Measurements from ENCODE around the gene PPM1N. TPM values are rescaled to one million over a fixed set of nuclear protein-coding genes. Genes with fewer than 3 reads are reported as not detected.

The PPM1N gene
- total RNA-seq, 2 donors from 2014 or later: 3.2 to 3.5 TPM

DNA sequence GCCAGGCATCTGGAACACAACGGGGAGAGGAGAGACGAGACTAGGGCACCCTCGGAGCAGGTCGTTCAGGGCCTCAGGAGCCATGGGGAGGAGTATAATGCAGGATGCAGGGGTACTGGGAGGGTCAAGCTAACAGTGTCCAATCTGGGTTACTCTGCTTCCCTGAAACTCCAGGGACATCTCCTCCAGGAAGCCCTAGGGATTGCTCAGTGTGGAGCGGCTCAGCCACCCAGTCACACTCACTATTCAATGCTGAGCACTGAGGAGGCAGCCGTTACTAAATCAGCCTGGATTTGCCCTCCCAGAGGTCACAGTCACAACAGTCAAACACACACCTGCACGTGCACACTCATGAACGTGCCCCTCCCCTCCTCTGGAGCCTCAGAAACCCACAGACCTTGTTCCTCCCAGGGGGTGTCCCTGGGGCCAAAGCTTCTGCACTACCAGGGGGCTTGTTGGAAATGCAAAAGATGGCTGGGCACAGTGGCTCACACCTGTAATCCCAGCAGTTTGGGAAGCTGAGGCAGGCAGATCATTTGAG, 37.4 kb upstream of the PPM1N start:
- no peak overlapping the region for H3K27ac ChIP-seq (ENCODE audit: low read depth, low read length)
- no peak overlapping the region for H3K9ac ChIP-seq (ENCODE audit: extremely low read depth, low read length, poor library complexity, severe bottlenecking)
- WGBS, 2 experiments (ENCODE audit: insufficient coverage in 1 of 2, insufficient read length in 1 of 2): 61 to 78% methylated on average over 8 of the region's 8 CpGs
- peak; percentile 45 for DNase-seq
- Mint-ChIP-seq H3K27me3 (ENCODE audit: insufficient read depth) (peaks cover 2% of the 10 kb centered on the region), H3K27ac (no peak overlapping the region), H3K4me3 (no peak overlapping the region), H3K9me3 (no peaks in the 10 kb centered on the region), H3K36me3 (ENCODE audit: low read depth) (no peaks in the 10 kb centered on the region), H3K4me1 (peaks cover 4% of the 10 kb centered on the region)
- H3K4me3 ChIP-seq (ENCODE audit: low read length): no peak overlapping the region
- no peaks in the 10 kb centered on the region for H3K27me3 ChIP-seq (ENCODE audit: control insufficient read depth, insufficient read depth, low read length, poor library complexity, severe bottlenecking)
- H3K36me3 ChIP-seq (ENCODE audit: control insufficient read depth, insufficient read depth, low read length): no peaks in the 10 kb centered on the region
- H3K4me1 ChIP-seq (ENCODE audit: control insufficient read depth, insufficient read depth, low read length): peaks cover 4% of the 10 kb centered on the region
- H3K9me3 ChIP-seq (ENCODE audit: control insufficient read depth, low read length): no peaks in the 10 kb centered on the region
- TF ChIP-seq, protein P1, sequence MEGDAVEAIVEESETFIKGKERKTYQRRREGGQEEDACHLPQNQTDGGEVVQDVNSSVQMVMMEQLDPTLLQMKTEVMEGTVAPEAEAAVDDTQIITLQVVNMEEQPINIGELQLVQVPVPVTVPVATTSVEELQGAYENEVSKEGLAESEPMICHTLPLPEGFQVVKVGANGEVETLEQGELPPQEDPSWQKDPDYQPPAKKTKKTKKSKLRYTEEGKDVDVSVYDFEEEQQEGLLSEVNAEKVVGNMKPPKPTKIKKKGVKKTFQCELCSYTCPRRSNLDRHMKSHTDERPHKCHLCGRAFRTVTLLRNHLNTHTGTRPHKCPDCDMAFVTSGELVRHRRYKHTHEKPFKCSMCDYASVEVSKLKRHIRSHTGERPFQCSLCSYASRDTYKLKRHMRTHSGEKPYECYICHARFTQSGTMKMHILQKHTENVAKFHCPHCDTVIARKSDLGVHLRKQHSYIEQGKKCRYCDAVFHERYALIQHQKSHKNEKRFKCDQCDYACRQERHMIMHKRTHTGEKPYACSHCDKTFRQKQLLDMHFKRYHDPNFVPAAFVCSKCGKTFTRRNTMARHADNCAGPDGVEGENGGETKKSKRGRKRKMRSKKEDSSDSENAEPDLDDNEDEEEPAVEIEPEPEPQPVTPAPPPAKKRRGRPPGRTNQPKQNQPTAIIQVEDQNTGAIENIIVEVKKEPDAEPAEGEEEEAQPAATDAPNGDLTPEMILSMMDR (conservative IDR thresholded peaks at IDR 0.05): no peak

DNA sequence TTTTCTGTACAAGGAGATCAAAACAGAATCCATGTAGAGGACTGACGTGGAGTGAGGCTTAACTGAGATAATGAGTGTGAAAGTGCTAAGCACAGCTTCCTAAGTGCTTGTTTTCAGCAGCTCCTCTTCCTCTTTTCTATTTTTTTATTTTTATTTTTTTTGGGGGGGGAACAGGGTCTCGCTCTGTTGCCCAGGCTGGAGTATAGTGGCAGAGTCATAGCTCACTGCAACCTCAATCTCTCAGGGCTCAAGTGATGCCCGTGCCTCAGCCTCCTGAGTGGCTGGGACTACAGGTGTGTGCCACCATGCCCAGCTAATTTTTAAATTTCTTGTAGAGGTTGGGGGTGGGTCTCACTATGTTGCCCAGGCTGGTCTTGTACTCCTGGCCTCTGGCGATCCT, 36.1 kb upstream of the PPM1N start:
- Mint-ChIP-seq H3K9me3 (no peaks in the 10 kb centered on the region), H3K4me3 (no peak overlapping the region), H3K27ac (no peak overlapping the region), H3K27me3 (ENCODE audit: insufficient read depth) (peaks cover 2% of the 10 kb centered on the region), H3K36me3 (ENCODE audit: low read depth) (no peaks in the 10 kb centered on the region), H3K4me1 (no peaks in the 10 kb centered on the region)
- no peaks in the 10 kb centered on the region for H3K4me1 ChIP-seq (ENCODE audit: control insufficient read depth, insufficient read depth, low read length)
- no peaks in the 10 kb centered on the region for H3K9me3 ChIP-seq (ENCODE audit: control insufficient read depth, low read length)
- no peak for DNase-seq
- no peaks in the 10 kb centered on the region for H3K27me3 ChIP-seq (ENCODE audit: control insufficient read depth, insufficient read depth, low read length, poor library complexity, severe bottlenecking)
- H3K4me3 ChIP-seq (ENCODE audit: low read length): no peak overlapping the region
- 94 to 100% methylated on average over 2 to 4 of the region's 4 CpGs for WGBS, 2 experiments (ENCODE audit: insufficient coverage in 1 of 2, insufficient read length in 1 of 2)
- H3K36me3 ChIP-seq (ENCODE audit: control insufficient read depth, insufficient read depth, low read length): no peaks in the 10 kb centered on the region
- H3K27ac ChIP-seq (ENCODE audit: low read depth, low read length): no peak overlapping the region
- TF ChIP-seq, protein P1 (conservative IDR thresholded peaks at IDR 0.05): no peak
- H3K9ac ChIP-seq (ENCODE audit: extremely low read depth, low read length, poor library complexity, severe bottlenecking): no peak overlapping the region

DNA sequence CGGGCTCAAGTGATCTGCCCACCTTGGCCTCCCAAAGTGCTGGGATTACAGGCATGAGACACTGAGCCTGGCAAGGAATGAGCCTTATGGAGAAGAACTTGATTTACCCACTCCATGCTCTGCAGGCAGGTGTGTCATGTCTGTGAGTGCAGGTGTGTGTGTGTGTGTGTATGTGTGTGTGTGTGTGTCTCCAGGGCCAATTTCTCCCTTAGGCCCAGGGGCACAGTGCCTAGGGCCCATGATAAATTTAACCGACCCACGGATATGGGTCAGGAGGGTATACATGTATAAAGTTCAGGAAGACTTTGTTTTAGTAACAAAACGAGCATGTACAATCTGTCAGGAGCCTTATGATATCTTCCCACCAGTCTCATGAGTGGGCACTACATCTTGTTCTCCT, 35.0 kb upstream of the PPM1N start:
- no peaks in the 10 kb centered on the region for H3K36me3 Mint-ChIP-seq (ENCODE audit: low read depth)
- no peaks in the 10 kb centered on the region for H3K9me3 Mint-ChIP-seq

More for the DNA sequence above, 35.0 kb upstream of the PPM1N start:
- 89 to 90% methylated on average over 2 to 4 of the region's 4 CpGs for WGBS, 2 experiments (ENCODE audit: insufficient coverage in 1 of 2, insufficient read length in 1 of 2)
- DNase-seq: no peak
- TF ChIP-seq, protein P1 (conservative IDR thresholded peaks at IDR 0.05): no peak
- no peaks in the 10 kb centered on the region for H3K4me1 Mint-ChIP-seq
- H3K4me3 ChIP-seq (ENCODE audit: low read length): no peak overlapping the region
- no peak overlapping the region for H3K4me3 Mint-ChIP-seq
- H3K36me3 ChIP-seq (ENCODE audit: control insufficient read depth, insufficient read depth, low read length): no peaks in the 10 kb centered on the region
- H3K4me1 ChIP-seq (ENCODE audit: control insufficient read depth, insufficient read depth, low read length): no peaks in the 10 kb centered on the region
- no peak overlapping the region for H3K9ac ChIP-seq (ENCODE audit: extremely low read depth, low read length, poor library complexity, severe bottlenecking)
- H3K27me3 ChIP-seq (ENCODE audit: control insufficient read depth, insufficient read depth, low read length, poor library complexity, severe bottlenecking): no peaks in the 10 kb centered on the region
- H3K27me3 Mint-ChIP-seq (ENCODE audit: insufficient read depth): peaks cover 2% of the 10 kb centered on the region
- H3K27ac Mint-ChIP-seq: no peak overlapping the region
- H3K9me3 ChIP-seq (ENCODE audit: control insufficient read depth, low read length): no peaks in the 10 kb centered on the region
- no peak overlapping the region for H3K27ac ChIP-seq (ENCODE audit: low read depth, low read length)

Data from endodermal cell (in vitro differentiated cells).